Mesenchymal stem cell (in vitro differentiated cells and primary cell): ENCODE measurements around the gene UNC13C.

ENCODE experiments used
- DNase-seq: peaks from one replicate; pipeline ENCODE4 v3.0.0-alpha.2; 2013
- H2AFZ ChIP-seq: one replicate; pipeline ENCODE4 v1.6.1; 2013; ENCODE audit warnings: low read depth, mild to moderate bottlenecking, control low read depth, inconsistent platforms, low read length, moderate library complexity
- H2AK5ac ChIP-seq: 2 replicates; pipeline ENCODE4 v1.6.1; 2013; ENCODE audit warnings: low read length, moderate library complexity, mild to moderate bottlenecking, inconsistent platforms; ENCODE audit not compliant: severe bottlenecking
- H2BK120ac ChIP-seq: one replicate; pipeline ENCODE4 v1.6.1; 2013; ENCODE audit warnings: low read depth, mild to moderate bottlenecking, inconsistent platforms, low read length, moderate library complexity
- H2BK12ac ChIP-seq, 2 experiments: one replicate each; pipeline ENCODE4 v1.6.1; 2013; ENCODE audit warnings: inconsistent platforms in 2 of 2, low read length in 2 of 2, mild to moderate bottlenecking in 2 of 2, moderate library complexity in 2 of 2, control low read depth in 1 of 2
- H2BK15ac ChIP-seq: one replicate; pipeline ENCODE4 v1.6.1; 2013; ENCODE audit warnings: mild to moderate bottlenecking, low read depth, inconsistent platforms; ENCODE audit not compliant: poor library complexity, severe bottlenecking
- H2BK5ac ChIP-seq: 2 replicates; pipeline ENCODE4 v1.6.1; 2013; ENCODE audit warnings: low read depth, mild to moderate bottlenecking, low read length, control low read depth, inconsistent platforms; ENCODE audit not compliant: poor library complexity, severe bottlenecking
- H3K14ac ChIP-seq, 2 experiments: one replicate each; pipeline ENCODE4 v1.6.1; 2013; ENCODE audit warnings: inconsistent platforms in 2 of 2, low read length in 2 of 2, control low read depth in 1 of 2, mild to moderate bottlenecking in 1 of 2, moderate library complexity in 1 of 2
- H3K18ac ChIP-seq, 2 experiments: one replicate each; pipeline ENCODE4 v1.6.1; 2013; ENCODE audit warnings: inconsistent platforms in 2 of 2, low read length in 2 of 2, control low read depth in 1 of 2, low read depth in 1 of 2, mild to moderate bottlenecking in 1 of 2
- H3K23ac ChIP-seq, 2 experiments: one replicate each; pipeline ENCODE4 v1.6.1; 2013; ENCODE audit warnings: inconsistent platforms in 2 of 2, low read length in 2 of 2, mild to moderate bottlenecking in 2 of 2, moderate library complexity in 2 of 2, control low read depth in 1 of 2
- H3K27ac ChIP-seq: 2 replicates; pipeline ENCODE4 v1.5.1; 2013; ENCODE audit warnings: mild to moderate bottlenecking, moderate library complexity, low read length, control low read depth, inconsistent platforms; ENCODE audit not compliant: poor library complexity, severe bottlenecking
- H3K27me3 ChIP-seq, 2 experiments: 2 replicates each; pipeline versions ENCODE4 v1.6.1 to v1.7.0; 2013; ENCODE audit warnings: low read length in 2 of 2, mild to moderate bottlenecking in 2 of 2, moderate library complexity in 2 of 2, control low read depth in 1 of 2, inconsistent platforms in 1 of 2; ENCODE audit not compliant: control insufficient read depth in 1 of 2, insufficient read depth in 1 of 2
- H3K36me3 ChIP-seq, 2 experiments: 2 replicates each; pipeline versions ENCODE4 v1.6.1 to v1.7.0; 2013; ENCODE audit warnings: low read length in 2 of 2, control low read depth in 1 of 2, inconsistent platforms in 1 of 2, low read depth in 1 of 2, mild to moderate bottlenecking in 1 of 2; ENCODE audit not compliant: insufficient read depth in 2 of 2, control insufficient read depth in 1 of 2
- H3K4ac ChIP-seq, 2 experiments: one replicate each; pipeline ENCODE4 v1.6.1; 2013; ENCODE audit warnings: inconsistent platforms in 2 of 2, low read length in 2 of 2, mild to moderate bottlenecking in 2 of 2, moderate library complexity in 2 of 2, control low read depth in 1 of 2, low read depth in 1 of 2
- H3K4me1 ChIP-seq: 2 replicates; pipeline ENCODE4 v1.6.1; 2013; ENCODE audit warnings: low read depth, low read length, control low read depth; ENCODE audit not compliant: control insufficient read depth, insufficient read depth
- H3K4me2 ChIP-seq: 2 replicates; pipeline ENCODE4 v1.6.1; 2013; ENCODE audit warnings: low read length, mild to moderate bottlenecking, inconsistent platforms; ENCODE audit not compliant: poor library complexity, severe bottlenecking
- H3K4me3 ChIP-seq, 2 experiments: 2 replicates each; pipeline versions ENCODE4 v1.5.1 to v1.7.0; 2013; ENCODE audit warnings: low read length in 2 of 2, mild to moderate bottlenecking in 2 of 2, control low read depth in 1 of 2, low read depth in 1 of 2; ENCODE audit not compliant: insufficient read depth in 1 of 2
- H3K79me1 ChIP-seq: replicated peaks from 2 replicates; pipeline ENCODE4 v1.6.1; 2013; ENCODE audit warnings: mild to moderate bottlenecking, control low read depth, low read length, inconsistent platforms; ENCODE audit not compliant: poor library complexity, severe bottlenecking
- H3K9ac ChIP-seq: 2 replicates; pipeline ENCODE4 v1.7.0; 2013; ENCODE audit warnings: mild to moderate bottlenecking, low read length, moderate library complexity
- H3K9me3 ChIP-seq: 2 replicates; pipeline ENCODE4 v1.7.0; 2013; ENCODE audit warnings: mild to moderate bottlenecking, low read length; ENCODE audit not compliant: control insufficient read depth
- H4K8ac ChIP-seq: one replicate; pipeline ENCODE4 v1.6.1; 2013; ENCODE audit warnings: inconsistent platforms, mild to moderate bottlenecking, low read length, moderate library complexity
- H4K91ac ChIP-seq: one replicate; pipeline ENCODE4 v1.6.1; 2013; ENCODE audit warnings: mild to moderate bottlenecking, low read length, inconsistent platforms
- WGBS: methylation state at CpG from one replicate; pipeline ENCODE4 v1.1.7; 2013; ENCODE audit warnings: mixed read lengths; 5-methylcytosine and 5-hydroxymethylcytosine counted together

The UNC13C gene

DNA sequence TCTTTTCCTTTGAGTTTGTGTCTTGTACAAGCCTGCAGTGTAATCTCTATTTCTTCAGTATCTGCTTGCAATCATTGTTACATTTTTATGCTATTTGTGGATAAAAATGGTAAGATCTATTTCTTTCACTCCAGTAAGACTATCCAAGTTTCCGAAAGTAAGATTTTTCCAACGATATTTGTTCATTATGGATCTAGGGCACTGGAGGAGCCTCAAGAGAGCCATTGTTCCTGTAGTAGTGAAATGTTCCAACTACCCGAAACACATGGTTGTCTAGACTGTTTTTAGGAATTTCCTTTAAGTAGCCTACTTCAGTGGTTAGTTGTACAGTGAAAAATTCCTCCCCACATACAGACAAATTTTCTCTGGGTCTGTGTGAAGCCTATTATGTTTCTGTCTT is 621.1 kb downstream of the UNC13C start:
- Histone ChIP-seq H2AK5ac (no peak overlapping the region), H3K9me3 (no peaks in the 10 kb centered on the region), H3K4ac (no peak overlapping the region), H3K14ac (no peak overlapping the region), H2BK120ac (no peak overlapping the region), H3K23ac (no peak overlapping the region), H3K27ac (no peak overlapping the region), H3K9ac (no peak overlapping the region), H2BK15ac (no peak overlapping the region), H3K18ac (no peak overlapping the region), H4K8ac (no peak overlapping the region), H3K4me1 (no peaks in the 10 kb centered on the region), H2AFZ (no peak overlapping the region), H2BK12ac (no peak overlapping the region), H2BK5ac (no peak overlapping the region), H3K27me3 (no peaks in the 10 kb centered on the region), H3K4me3 (no peak overlapping the region), H4K91ac (no peak overlapping the region), H3K79me1 (no peaks in the 10 kb centered on the region), H3K4me2 (no peak overlapping the region), H3K36me3 (no peaks in the 10 kb centered on the region)
- no peak for DNase-seq
- WGBS = 95% methylated on average over 2 of the region's 3 CpGs

GRCh38 chr15:54605043-54605442 is 626.8 kb downstream of the UNC13C start:
- Histone ChIP-seq H2BK15ac (no peak overlapping the region), H3K27me3 (no peaks in the 10 kb centered on the region), H3K4me2 (no peak overlapping the region), H2BK120ac (no peak overlapping the region), H4K91ac (no peak overlapping the region), H3K4ac (no peak overlapping the region), H3K23ac (no peak overlapping the region), H3K79me1 (no peaks in the 10 kb centered on the region), H2BK5ac (no peak overlapping the region), H3K4me3 (no peak overlapping the region), H3K9me3 (no peaks in the 10 kb centered on the region), H3K14ac (no peak overlapping the region), H3K4me1 (no peaks in the 10 kb centered on the region), H3K9ac (no peak overlapping the region), H3K27ac (no peak overlapping the region), H3K18ac (no peak overlapping the region), H2AFZ (no peak overlapping the region), H4K8ac (no peak overlapping the region), H2AK5ac (no peak overlapping the region), H3K36me3 (no peaks in the 10 kb centered on the region), H2BK12ac (no peak overlapping the region)
- no peak for DNase-seq
- 18% methylated on average over 2 of the region's 2 CpGs for WGBS

- no peak overlapping the region for H4K8ac ChIP-seq
- H2AFZ ChIP-seq = no peak overlapping the region
- no peaks in the 10 kb centered on the region for H3K27me3 ChIP-seq
- H3K14ac ChIP-seq = no peak overlapping the region
- H3K9me3 ChIP-seq = no peaks in the 10 kb centered on the region
- H2BK15ac ChIP-seq = no peak overlapping the region
- DNase-seq = no peak
- H3K23ac ChIP-seq = no peak overlapping the region
- H3K4me2 ChIP-seq = no peak overlapping the region
- H3K18ac ChIP-seq = no peak overlapping the region
- no peak overlapping the region for H4K91ac ChIP-seq
- no peaks in the 10 kb centered on the region for H3K79me1 ChIP-seq
- no peaks in the 10 kb centered on the region for H3K36me3 ChIP-seq
- no peak overlapping the region for H2BK120ac ChIP-seq
- 92% methylated on average over 4 of the region's 4 CpGs for WGBS
- H3K27ac ChIP-seq = no peak overlapping the region
- H3K4ac ChIP-seq = no peak overlapping the region
- H2BK12ac ChIP-seq = no peak overlapping the region
- H3K4me1 ChIP-seq = no peaks in the 10 kb centered on the region
- H3K9ac ChIP-seq = no peak overlapping the region
- H3K4me3 ChIP-seq = no peak overlapping the region
- no peak overlapping the region for H2AK5ac ChIP-seq
- no peak overlapping the region for H2BK5ac ChIP-seq
Observed at GRCh38 chr15:54605556-54605955, 627.3 kb downstream of the UNC13C start.

GRCh38 chr15:54608876-54609835 is 630.9 kb downstream of the UNC13C start:
- Histone ChIP-seq H3K4me1 (no peaks in the 10 kb centered on the region), H2BK12ac (no peak overlapping the region), H2BK5ac (no peak overlapping the region), H3K23ac (no peak overlapping the region), H2AK5ac (no peak overlapping the region), H2BK15ac (no peak overlapping the region), H3K4ac (no peak overlapping the region), H3K9me3 (no peaks in the 10 kb centered on the region), H3K14ac (no peak overlapping the region), H4K91ac (no peak overlapping the region), H3K27me3 (no peaks in the 10 kb centered on the region), H3K27ac (no peak overlapping the region), H3K4me2 (no peak overlapping the region), H2BK120ac (no peak overlapping the region), H3K4me3 (no peak overlapping the region), H2AFZ (no peak overlapping the region), H3K18ac (no peak overlapping the region), H3K36me3 (no peaks in the 10 kb centered on the region), H3K9ac (no peak overlapping the region), H4K8ac (no peak overlapping the region), H3K79me1 (no peaks in the 10 kb centered on the region)
- no peak for DNase-seq
- no CpG with 5 or more reads among the region's 1 CpG for WGBS
